Esophagus muscularis mucosa (tissue), 4 donors: ENCODE results near the gene SPAST. TPM values are rescaled to one million over a fixed set of nuclear protein-coding genes. Genes with fewer than 3 reads are reported as not detected.

Source experiments
- DNase-seq: peaks from one replicate; pipeline ENCODE4 v3.0.0-alpha.2; 2017; ENCODE audit errors: extremely low spot score
- H3K27ac ChIP-seq, 4 donors: fragments of 200-600 bp; sonication (generic); replicated peaks in 1 of 4; 1 replicate in 3 of 4; 2 replicates in 1 of 4; pipeline ENCODE4 v1.5.1; 2016 to 2019; ENCODE audit warnings: mild to moderate bottlenecking in 1 of 4
- H3K27me3 ChIP-seq, 4 donors: fragments of 200-600 bp; sonication (generic); one replicate each; pipeline versions ENCODE4 v1.5.1 to v1.6.0; 2016 to 2019
- H3K36me3 ChIP-seq, 4 donors: fragments of 200-600 bp; sonication (generic); one replicate each; pipeline ENCODE4 v1.5.1; 2016 to 2019
- H3K4me1 ChIP-seq, 4 donors: fragments of 200-600 bp; sonication (generic); one replicate each; pipeline ENCODE4 v1.5.1; 2016 to 2019
- H3K4me3 ChIP-seq, 4 donors: fragments of 200-600 bp; sonication (generic); 1 replicate in 2 of 4; 2 replicates in 2 of 4; pipeline ENCODE4 v1.5.1; 2016 to 2019; ENCODE audit warnings: mild to moderate bottlenecking in 4 of 4, moderate library complexity in 1 of 4
- H3K9me3 ChIP-seq, 4 donors: fragments of 200-600 bp; sonication (generic); 1 replicate in 3 of 4; 2 replicates in 1 of 4; pipeline ENCODE4 v1.5.1; 2016 to 2019
- EP300 ChIP-seq: sonication (generic); formaldehyde crosslinking; IDR thresholded peaks from one replicate; pipeline ENCODE4 v1.6.1; 2017; ENCODE audit warnings: antibody characterized with exemption
- POLR2A ChIP-seq: fragments of 450-650 bp; IDR thresholded peaks from one replicate; pipeline ENCODE4 v1.6.1; 2017; ENCODE audit warnings: antibody characterized with exemption, moderate library complexity, mild to moderate bottlenecking, low read depth
- POLR2AphosphoS5 ChIP-seq, 2 donors: sonication (generic); formaldehyde crosslinking; IDR thresholded peaks; one replicate each; pipeline ENCODE4 v1.6.1; 2017; ENCODE audit warnings: antibody characterized with exemption in 2 of 2
- WGBS: methylation state at CpG from one replicate; pipeline ENCODE4 v1.1.5; 2018; 5-methylcytosine and 5-hydroxymethylcytosine counted together
- intact Hi-C: fragments of 100-400 bp; cut with DNase I; formaldehyde crosslinking; loops from one replicate; pipeline ENCODE4 v1.15.1; 2023
- total RNA-seq, 4 donors: library from RNA; depleted of rRNA; stranded (reverse); fragments of >200 nt; gene quantifications; one replicate each; pipeline versions ENCODE4 v1.1.0 to v1.2.1, GENCODE V29; 2016
- TF ChIP-seq, protein P1 (sequence below), 3 experiments: fragments of 200-600 bp in 2 of 3; fragments of 450-650 bp in 1 of 3; sonication (generic) in 2 of 3; IDR thresholded peaks; one replicate each; pipeline ENCODE4 v1.5.1; 2017 to 2019; ENCODE audit warnings: antibody characterized with exemption in 3 of 3, mild to moderate bottlenecking in 2 of 3, moderate library complexity in 1 of 3

SPAST gene
- total RNA-seq, 4 donors from 2014 or later, result 13.3 to 16.6 (median 14.4) TPM

DNA sequence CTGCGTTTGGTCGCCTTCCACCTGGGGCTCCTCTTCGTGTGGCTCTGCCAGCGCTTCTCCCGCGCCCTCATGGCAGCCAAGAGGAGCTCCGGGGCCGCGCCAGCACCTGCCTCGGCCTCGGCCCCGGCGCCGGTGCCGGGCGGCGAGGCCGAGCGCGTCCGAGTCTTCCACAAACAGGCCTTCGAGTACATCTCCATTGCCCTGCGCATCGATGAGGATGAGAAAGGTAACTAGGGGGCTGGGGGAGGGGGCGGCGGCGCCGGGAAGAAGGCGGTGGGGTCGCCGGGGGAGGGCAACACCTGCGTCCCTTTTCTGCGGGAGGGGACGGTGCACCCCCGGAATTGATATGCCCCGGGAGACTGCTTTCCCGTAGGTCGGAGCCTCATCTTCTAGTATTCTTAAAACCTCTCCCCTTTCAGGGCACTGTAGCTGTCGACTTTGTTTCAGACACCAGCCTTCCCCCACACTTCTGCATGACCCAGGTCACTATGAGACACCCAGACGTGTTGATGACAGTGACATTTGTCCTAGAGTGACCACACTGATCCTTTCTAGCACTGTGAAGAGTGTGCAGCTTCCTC lies 755 bp downstream of the SPAST start:
- intact Hi-C loops, result loop anchor here (5.0 kb wide), 1 partner anchor 103 kb away; the partner anchor contains the start of gene SLC30A6
- TF ChIP-seq POLR2A (no peak), EP300 (no peak), POLR2AphosphoS5 (IDR thresholded peaks at IDR 0.05) (no peak)
- TF ChIP-seq, protein P1, sequence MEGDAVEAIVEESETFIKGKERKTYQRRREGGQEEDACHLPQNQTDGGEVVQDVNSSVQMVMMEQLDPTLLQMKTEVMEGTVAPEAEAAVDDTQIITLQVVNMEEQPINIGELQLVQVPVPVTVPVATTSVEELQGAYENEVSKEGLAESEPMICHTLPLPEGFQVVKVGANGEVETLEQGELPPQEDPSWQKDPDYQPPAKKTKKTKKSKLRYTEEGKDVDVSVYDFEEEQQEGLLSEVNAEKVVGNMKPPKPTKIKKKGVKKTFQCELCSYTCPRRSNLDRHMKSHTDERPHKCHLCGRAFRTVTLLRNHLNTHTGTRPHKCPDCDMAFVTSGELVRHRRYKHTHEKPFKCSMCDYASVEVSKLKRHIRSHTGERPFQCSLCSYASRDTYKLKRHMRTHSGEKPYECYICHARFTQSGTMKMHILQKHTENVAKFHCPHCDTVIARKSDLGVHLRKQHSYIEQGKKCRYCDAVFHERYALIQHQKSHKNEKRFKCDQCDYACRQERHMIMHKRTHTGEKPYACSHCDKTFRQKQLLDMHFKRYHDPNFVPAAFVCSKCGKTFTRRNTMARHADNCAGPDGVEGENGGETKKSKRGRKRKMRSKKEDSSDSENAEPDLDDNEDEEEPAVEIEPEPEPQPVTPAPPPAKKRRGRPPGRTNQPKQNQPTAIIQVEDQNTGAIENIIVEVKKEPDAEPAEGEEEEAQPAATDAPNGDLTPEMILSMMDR (IDR thresholded peaks at IDR 0.05), result no peak
- Histone ChIP-seq H3K9me3 (no peaks in the 10 kb centered on the region), H3K4me1 (peaks cover 20 to 39% (median 32%) of the 10 kb centered on the region in 4 donors), H3K36me3 (peaks cover 0 to 9% (median 7%) of the 10 kb centered on the region in 4 donors), H3K27me3 (no peaks in the 10 kb centered on the region), H3K27ac (peak overlapping the region; percentile 86 to 93 (median 89)), H3K4me3 (peak overlapping the region; percentile 76 to 94 (median 84))
- WGBS, result 2% methylated on average over 11 of the region's 40 CpGs
- no peak for DNase-seq

DNA sequence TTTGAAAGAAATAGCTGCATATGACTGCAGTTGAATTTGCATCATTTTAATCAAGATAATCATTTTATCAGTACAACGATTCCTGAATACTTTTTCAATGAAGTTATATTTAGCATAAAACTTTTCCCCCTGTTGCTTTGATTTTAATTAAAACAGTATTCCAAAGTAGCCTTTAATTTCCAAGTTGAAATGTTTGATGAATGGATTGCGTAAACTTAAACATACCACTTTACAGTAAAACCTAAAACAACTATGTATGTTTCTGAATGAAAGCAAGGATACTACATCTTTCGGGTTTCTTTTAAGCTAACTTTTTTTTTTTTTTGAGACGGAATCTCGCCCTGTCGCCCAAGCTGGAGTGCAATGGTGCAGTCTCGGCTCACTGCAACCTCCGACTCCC lies 1.4 kb downstream of the SPAST start:
- H3K36me3 ChIP-seq, result peaks cover 0 to 9% (median 7%) of the 10 kb centered on the region in 4 donors
- peak overlapping the region in 3 of 4 donors; percentile 86 to 91 (median 87) for H3K27ac ChIP-seq
- H3K4me3 ChIP-seq, result peak overlapping the region; percentile 76 to 94 (median 84)
- WGBS, result 75% methylated on average over 8 of the region's 8 CpGs
- no peak for DNase-seq
- no peaks in the 10 kb centered on the region for H3K9me3 ChIP-seq
- peaks cover 20 to 39% (median 32%) of the 10 kb centered on the region in 4 donors for H3K4me1 ChIP-seq
- TF ChIP-seq POLR2A, result no peak
- no peak for TF ChIP-seq POLR2AphosphoS5 (IDR thresholded peaks at IDR 0.05)
- TF ChIP-seq, protein P1 (IDR thresholded peaks at IDR 0.05), result no peak
- no peak for TF ChIP-seq EP300
- intact Hi-C loops, result loop anchor here (5.0 kb wide), 1 partner anchor 103 kb away; the partner anchor contains the start of gene SLC30A6
- no peaks in the 10 kb centered on the region for H3K27me3 ChIP-seq

DNA sequence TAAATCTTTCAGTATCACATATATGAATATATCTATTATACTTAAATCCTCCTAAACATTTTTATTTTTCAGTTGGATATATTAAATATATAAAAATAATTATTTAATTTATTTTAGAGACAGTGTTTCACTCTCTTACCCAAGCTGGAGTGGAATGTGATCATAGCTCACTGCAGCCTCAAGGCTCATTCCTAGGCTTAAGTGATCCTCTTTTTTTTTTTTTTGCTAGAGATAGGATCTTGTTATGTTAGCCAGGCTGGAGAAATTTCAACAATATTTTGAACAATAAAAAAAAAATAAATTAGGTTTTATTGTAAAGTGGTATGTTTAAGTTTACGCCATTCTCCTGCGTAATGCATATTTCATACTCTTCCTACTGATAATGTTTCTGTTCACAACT lies 4.2 kb downstream of the SPAST start:
- DNase-seq, result no peak
- intact Hi-C loops, result no loop called here
- Histone ChIP-seq H3K27me3 (no peaks in the 10 kb centered on the region), H3K36me3 (peaks cover 0 to 10% (median 9%) of the 10 kb centered on the region in 4 donors), H3K9me3 (no peaks in the 10 kb centered on the region), H3K4me3 (no peak overlapping the region), H3K27ac (no peak overlapping the region), H3K4me1 (peaks cover 14 to 30% (median 26%) of the 10 kb centered on the region in 4 donors)
- TF ChIP-seq EP300 (no peak), POLR2A (no peak), POLR2AphosphoS5 (IDR thresholded peaks at IDR 0.05) (no peak)
- TF ChIP-seq, protein P1 (IDR thresholded peaks at IDR 0.05), result no peak
- 97% methylated on average over 2 of the region's 2 CpGs for WGBS

DNA sequence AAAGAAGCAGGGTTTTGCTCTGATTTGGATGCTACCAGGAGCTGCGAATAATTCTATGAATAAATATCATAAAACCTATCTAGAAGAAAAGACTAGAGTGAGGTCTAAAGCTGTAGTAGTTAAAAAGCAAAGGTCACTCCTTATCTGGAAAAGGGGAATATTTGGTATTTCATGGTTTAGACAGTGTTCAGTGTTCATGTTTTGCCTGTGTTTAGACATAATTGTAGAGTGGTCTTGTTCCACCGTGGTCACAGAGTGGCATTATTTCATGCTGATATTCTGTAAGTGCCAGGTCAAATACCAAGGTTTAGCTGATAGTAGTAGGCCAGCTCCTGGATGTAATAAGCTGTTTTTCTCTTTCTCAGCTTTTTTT lies 10.8 kb downstream of the SPAST start:
- Histone ChIP-seq H3K36me3 (peaks cover 0 to 10% (median 5%) of the 10 kb centered on the region in 4 donors), H3K4me3 (no peak overlapping the region), H3K4me1 (no peaks in the 10 kb centered on the region), H3K27ac (no peak overlapping the region), H3K9me3 (no peaks in the 10 kb centered on the region), H3K27me3 (no peaks in the 10 kb centered on the region)
- WGBS, result 93% methylated on average over 2 of the region's 2 CpGs
- intact Hi-C loops, result no loop called here
- DNase-seq, result no peak
- TF ChIP-seq, protein P1 (IDR thresholded peaks at IDR 0.05), result no peak
- TF ChIP-seq POLR2A (no peak), POLR2AphosphoS5 (IDR thresholded peaks at IDR 0.05) (no peak), EP300 (no peak)

DNA sequence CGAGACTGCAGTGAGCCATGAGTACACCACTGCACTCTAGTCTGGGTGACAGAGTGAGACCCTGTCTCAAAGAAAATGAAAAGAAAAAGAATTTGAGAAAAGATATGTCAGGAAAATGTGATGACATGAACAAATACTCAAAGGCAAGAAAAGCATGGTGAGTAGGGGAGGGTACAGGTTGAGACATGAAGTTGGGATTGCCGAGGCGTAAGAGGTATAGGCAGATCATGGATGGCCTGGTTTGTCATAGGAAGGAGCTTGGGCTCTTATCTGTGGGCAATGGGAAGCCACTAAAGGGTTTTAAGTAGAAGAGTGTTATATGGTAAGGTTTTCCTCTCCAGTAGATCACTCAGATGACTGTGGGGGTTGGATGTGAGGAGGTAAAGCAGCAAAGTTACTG lies 32.3 kb downstream of the SPAST start:
- WGBS, result 95% methylated on average over 3 of the region's 3 CpGs
- Histone ChIP-seq H3K27me3 (no peaks in the 10 kb centered on the region), H3K36me3 (peaks cover 0 to 20% (median 3%) of the 10 kb centered on the region in 4 donors), H3K4me1 (no peaks in the 10 kb centered on the region), H3K4me3 (no peak overlapping the region), H3K9me3 (no peaks in the 10 kb centered on the region), H3K27ac (no peak overlapping the region)
- TF ChIP-seq POLR2AphosphoS5 (IDR thresholded peaks at IDR 0.05), result no peak
- TF ChIP-seq, protein P1 (IDR thresholded peaks at IDR 0.05), result no peak
- no peak for TF ChIP-seq POLR2A
- no peak for TF ChIP-seq EP300
- intact Hi-C loops, result no loop called here
- DNase-seq, result no peak
